Mucosa of rectum (tissue), 2 donors: ENCODE results near the gene DIDO1.

Experiments used
- H3K27ac ChIP-seq, 2 donors: one replicate each; pipeline ENCODE4 v1.7.0; 2013; ENCODE audit warnings: inconsistent platforms in 2 of 2, low read depth in 2 of 2, low read length in 2 of 2
- H3K27me3 ChIP-seq, 2 donors: one replicate each; pipeline ENCODE4 v1.7.0; 2013; ENCODE audit warnings: low read length in 2 of 2; ENCODE audit not compliant: control insufficient read depth in 2 of 2, insufficient read depth in 2 of 2
- H3K36me3 ChIP-seq, 2 donors: one replicate each; pipeline ENCODE4 v1.7.0; 2013; ENCODE audit warnings: low read length in 2 of 2; ENCODE audit not compliant: control insufficient read depth in 2 of 2, insufficient read depth in 2 of 2
- H3K4me1 ChIP-seq, 2 donors: one replicate each; pipeline ENCODE4 v1.7.0; 2013; ENCODE audit warnings: low read length in 2 of 2, mild to moderate bottlenecking in 1 of 2; ENCODE audit not compliant: control insufficient read depth in 2 of 2, insufficient read depth in 2 of 2
- H3K4me3 ChIP-seq, 2 donors: one replicate each; pipeline ENCODE4 v1.7.0; 2013; ENCODE audit warnings: low read length in 2 of 2
- H3K9ac ChIP-seq, 2 donors: one replicate each; pipeline ENCODE4 v1.7.0; 2013; ENCODE audit warnings: low read length in 2 of 2, low read depth in 1 of 2, mild to moderate bottlenecking in 1 of 2
- H3K9me3 ChIP-seq, 2 donors: one replicate each; pipeline ENCODE4 v1.7.0; 2013; ENCODE audit warnings: low read length in 2 of 2; ENCODE audit not compliant: control insufficient read depth in 2 of 2
- donor health status: healthy.
- donor health status: Normal muscosa, but diverticular disease.

The DIDO1 gene

GRCh38 chr20:62900692-62901584 is 25.4 kb downstream of the DIDO1 start:
- peaks cover 32 to 53% of the 10 kb centered on the region in 2 donors for H3K36me3 ChIP-seq
- peak overlapping the region; percentile 34 to 39 for H3K4me3 ChIP-seq
- H3K27me3 ChIP-seq = no peaks in the 10 kb centered on the region
- H3K9me3 ChIP-seq = no peaks in the 10 kb centered on the region
- peak overlapping the region; percentile 27 to 62 for H3K9ac ChIP-seq
- H3K4me1 ChIP-seq = peaks cover 29 to 31% of the 10 kb centered on the region in 2 donors
- peak overlapping the region; percentile 85 to 87 for H3K27ac ChIP-seq

GRCh38 chr20:62900052-62900691 is 26.1 kb downstream of the DIDO1 start:
- Histone ChIP-seq H3K36me3 (peaks cover 30 to 52% of the 10 kb centered on the region in 2 donors), H3K27ac (peak overlapping the region; percentile 85 to 87), H3K4me1 (peaks cover 29 to 31% of the 10 kb centered on the region in 2 donors), H3K9ac (peak overlapping the region; percentile 27 to 62), H3K27me3 (no peaks in the 10 kb centered on the region), H3K9me3 (no peaks in the 10 kb centered on the region), H3K4me3 (peak overlapping the region; percentile 34 to 39)

- H3K4me1 ChIP-seq = peaks cover 29 to 31% of the 10 kb centered on the region in 2 donors
- H3K4me3 ChIP-seq = peak overlapping the region in 1 of 2 donors; percentile 5
- no peaks in the 10 kb centered on the region for H3K9me3 ChIP-seq
- H3K9ac ChIP-seq = peak overlapping the region in 1 of 2 donors; percentile 62
- H3K27me3 ChIP-seq = no peaks in the 10 kb centered on the region
- peak overlapping the region in 1 of 2 donors; percentile 87 for H3K27ac ChIP-seq
- peaks cover 30 to 52% of the 10 kb centered on the region in 2 donors for H3K36me3 ChIP-seq
Observed at GRCh38 chr20:62899633-62900051, 26.7 kb downstream of the DIDO1 start.

- Histone ChIP-seq H3K27ac (peak overlapping the region in 1 of 2 donors; percentile 41), H3K9ac (peak overlapping the region in 1 of 2 donors; percentile 62), H3K9me3 (no peaks in the 10 kb centered on the region), H3K27me3 (no peaks in the 10 kb centered on the region), H3K4me1 (peaks cover 29 to 31% of the 10 kb centered on the region in 2 donors), H3K4me3 (no peak overlapping the region), H3K36me3 (peaks cover 34 to 54% of the 10 kb centered on the region in 2 donors)
Observed at GRCh38 chr20:62898970-62899632, 27.2 kb downstream of the DIDO1 start.

GRCh38 chr20:62898093-62898964 is 28.0 kb downstream of the DIDO1 start:
- peaks cover 29 to 31% of the 10 kb centered on the region in 2 donors for H3K4me1 ChIP-seq
- no peaks in the 10 kb centered on the region for H3K27me3 ChIP-seq
- no peaks in the 10 kb centered on the region for H3K9me3 ChIP-seq
- H3K4me3 ChIP-seq = no peak overlapping the region
- H3K36me3 ChIP-seq = peaks cover 34 to 54% of the 10 kb centered on the region in 2 donors
- H3K9ac ChIP-seq = peak overlapping the region in 1 of 2 donors; percentile 16
- H3K27ac ChIP-seq = peak overlapping the region in 1 of 2 donors; percentile 41

- H3K27ac ChIP-seq = no peak overlapping the region
- no peaks in the 10 kb centered on the region for H3K27me3 ChIP-seq
- no peak overlapping the region for H3K4me3 ChIP-seq
- H3K9ac ChIP-seq = no peak overlapping the region
- H3K36me3 ChIP-seq = peaks cover 33 to 55% of the 10 kb centered on the region in 2 donors
- H3K4me1 ChIP-seq = peaks cover 29 to 31% of the 10 kb centered on the region in 2 donors
- H3K9me3 ChIP-seq = no peaks in the 10 kb centered on the region
Observed at GRCh38 chr20:62897666-62898065, 28.6 kb downstream of the DIDO1 start.

- no peaks in the 10 kb centered on the region for H3K27me3 ChIP-seq
- H3K9me3 ChIP-seq = no peaks in the 10 kb centered on the region
- no peak overlapping the region for H3K4me3 ChIP-seq
- H3K9ac ChIP-seq = no peak overlapping the region
- peaks cover 40 to 57% of the 10 kb centered on the region in 2 donors for H3K36me3 ChIP-seq
- no peak overlapping the region for H3K27ac ChIP-seq
- peaks cover 29 to 31% of the 10 kb centered on the region in 2 donors for H3K4me1 ChIP-seq
Observed at GRCh38 chr20:62896526-62896925, 29.8 kb downstream of the DIDO1 start.

- no peaks in the 10 kb centered on the region for H3K27me3 ChIP-seq
- no peak overlapping the region for H3K4me3 ChIP-seq
- H3K9me3 ChIP-seq = no peaks in the 10 kb centered on the region
- H3K9ac ChIP-seq = no peak overlapping the region
- H3K36me3 ChIP-seq = peaks cover 49 to 60% of the 10 kb centered on the region in 2 donors
- H3K27ac ChIP-seq = no peak overlapping the region
- H3K4me1 ChIP-seq = peaks cover 20 to 22% of the 10 kb centered on the region in 2 donors
Observed at GRCh38 chr20:62895539-62895938, 30.8 kb downstream of the DIDO1 start.

- H3K9ac ChIP-seq = no peak overlapping the region
- H3K4me1 ChIP-seq = peaks cover 7 to 10% of the 10 kb centered on the region in 2 donors
- H3K4me3 ChIP-seq = no peak overlapping the region
- no peaks in the 10 kb centered on the region for H3K9me3 ChIP-seq
- H3K27me3 ChIP-seq = no peaks in the 10 kb centered on the region
- no peak overlapping the region for H3K27ac ChIP-seq
- peaks cover 58 to 72% of the 10 kb centered on the region in 2 donors for H3K36me3 ChIP-seq
Observed at GRCh38 chr20:62894261-62894660, 32.0 kb downstream of the DIDO1 start.
